Measurements from ENCODE around the gene ZGLP1. TPM values are rescaled to one million over a fixed set of nuclear protein-coding genes. Genes with fewer than 3 reads are reported as not detected.
A peak's percentile ranks its signal among the peaks of the same experiment; 100 is the strongest.

The ZGLP1 gene
- total RNA-seq, 2 donors from 2014 or later = 2.3 to 4.6 TPM

GRCh38 chr19:10294368-10294697 lies 15.3 kb downstream of the ZGLP1 start:
- H3K27me3 ChIP-seq = peaks cover 0 to 70% of the 10 kb centered on the region in 2 donors
- intact Hi-C loops (cut with DNase I) = no loop called here
- no peak for ATAC-seq
- 0 to 14% methylated on average over 10 to 24 of the region's 25 CpGs for WGBS, 2 donors
- no peaks in the 10 kb centered on the region for H3K36me3 ChIP-seq (replicated peaks in 1 of 2; ENCODE audit: insufficient read depth in 1 of 2, low read depth in 2 of 2)
- TF ChIP-seq CTCF (IDR thresholded peaks at IDR 0.05) (no peak), POLR2A (IDR thresholded peaks at IDR 0.05) (no peak)
- peaks cover 52% of the 10 kb centered on the region for H3K4me1 ChIP-seq
- H3K4me3 ChIP-seq = no peak overlapping the region
- no peaks in the 10 kb centered on the region for H3K9me3 ChIP-seq
- no peak for DNase-seq
- H3K27ac ChIP-seq = no peak overlapping the region

- Histone ChIP-seq H3K27ac (no peak overlapping the region), H3K4me1 (peaks cover 57% of the 10 kb centered on the region), H3K4me3 (no peak overlapping the region), H3K36me3 (replicated peaks in 1 of 2; ENCODE audit: insufficient read depth in 1 of 2, low read depth in 2 of 2) (no peaks in the 10 kb centered on the region), H3K9me3 (no peaks in the 10 kb centered on the region), H3K27me3 (peaks cover 0 to 75% of the 10 kb centered on the region in 2 donors)
- ATAC-seq (no peak), DNase-seq (no peak)
- TF ChIP-seq CTCF (IDR thresholded peaks at IDR 0.05) = no peak
- no peak for TF ChIP-seq POLR2A (IDR thresholded peaks at IDR 0.05)
- intact Hi-C loops (cut with DNase I) = no loop called here
- WGBS, 2 donors = 16% methylated on average over 49 of the region's 49 CpGs; no CpG with 5 or more reads in 1 of the 2 donors
Observed at GRCh38 chr19:10293637-10294367, 15.8 kb downstream of the ZGLP1 start.

GRCh38 chr19:10292789-10293636 lies 16.6 kb downstream of the ZGLP1 start:
- no peaks in the 10 kb centered on the region for H3K9me3 ChIP-seq
- H3K4me1 ChIP-seq = peaks cover 61% of the 10 kb centered on the region
- ATAC-seq = no peak
- H3K36me3 ChIP-seq (replicated peaks in 1 of 2; ENCODE audit: insufficient read depth in 1 of 2, low read depth in 2 of 2) = no peaks in the 10 kb centered on the region
- WGBS, 2 donors = 9 to 12% methylated on average over 27 to 56 of the region's 56 CpGs
- no peak overlapping the region for H3K4me3 ChIP-seq
- H3K27me3 ChIP-seq = peaks cover 0 to 81% of the 10 kb centered on the region in 2 donors
- no peak overlapping the region for H3K27ac ChIP-seq
- TF ChIP-seq POLR2A (IDR thresholded peaks at IDR 0.05) = no peak
- no peak for TF ChIP-seq CTCF (IDR thresholded peaks at IDR 0.05)
- intact Hi-C loops (cut with DNase I) = no loop called here
- no peak for DNase-seq

GRCh38 chr19:10292206-10292788 lies 17.3 kb downstream of the ZGLP1 start:
- no peak overlapping the region for H3K27ac ChIP-seq

More at GRCh38 chr19:10292206-10292788, 17.3 kb downstream of the ZGLP1 start:
- TF ChIP-seq CTCF (IDR thresholded peaks at IDR 0.05) (no peak), POLR2A (IDR thresholded peaks at IDR 0.05) (no peak)
- no peaks in the 10 kb centered on the region for H3K9me3 ChIP-seq
- no peak overlapping the region for H3K4me3 ChIP-seq
- intact Hi-C loops (cut with DNase I) = no loop called here
- 0 to 2% methylated on average over 14 to 45 of the region's 45 CpGs for WGBS, 2 donors
- peaks cover 0 to 81% of the 10 kb centered on the region in 2 donors for H3K27me3 ChIP-seq
- H3K36me3 ChIP-seq (replicated peaks in 1 of 2; ENCODE audit: insufficient read depth in 1 of 2, low read depth in 2 of 2) = no peaks in the 10 kb centered on the region
- ATAC-seq (peak; percentile 69), DNase-seq (peak; percentile 70 to 82 (median 76))
- peaks cover 66% of the 10 kb centered on the region for H3K4me1 ChIP-seq
